Measurements from ENCODE around the gene ANKRD28. TPM values are rescaled to one million over a fixed set of nuclear protein-coding genes. Genes with fewer than 3 reads are reported as not detected.

ANKRD28 gene
- total and polyA plus RNA-seq, 5 donors: 3.8 to 14.3 (median 9.5) TPM

DNA sequence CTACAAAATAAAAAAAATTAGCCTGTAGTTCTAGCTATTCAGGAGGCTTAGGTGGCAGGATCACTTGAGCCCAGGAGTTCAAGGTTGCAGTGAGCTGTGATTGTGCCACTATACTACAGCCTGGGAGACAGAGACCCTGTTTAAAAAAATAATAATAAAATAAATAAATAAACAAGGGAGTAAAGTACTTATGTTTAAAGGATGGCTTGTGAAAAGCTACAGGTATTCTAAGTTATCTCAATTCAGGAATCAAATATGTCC, 74.2 kb downstream of the ANKRD28 start:
- intact Hi-C loops (cut with DNase I): no loop called here
- no peak for DNase-seq
- Histone ChIP-seq H3K4me1 (ENCODE audit: control insufficient read depth, insufficient read depth, low read length) (no peaks in the 10 kb centered on the region), H3K27me3 (ENCODE audit: control insufficient read depth, insufficient read depth) (no peaks in the 10 kb centered on the region), H3K4me3 (ENCODE audit: low read length) (no peak overlapping the region), H3K27ac (ENCODE audit: low read length) (no peak overlapping the region), H3K9me3 (ENCODE audit: control insufficient read depth, low read length) (no peaks in the 10 kb centered on the region)
- no peak for ATAC-seq

DNA sequence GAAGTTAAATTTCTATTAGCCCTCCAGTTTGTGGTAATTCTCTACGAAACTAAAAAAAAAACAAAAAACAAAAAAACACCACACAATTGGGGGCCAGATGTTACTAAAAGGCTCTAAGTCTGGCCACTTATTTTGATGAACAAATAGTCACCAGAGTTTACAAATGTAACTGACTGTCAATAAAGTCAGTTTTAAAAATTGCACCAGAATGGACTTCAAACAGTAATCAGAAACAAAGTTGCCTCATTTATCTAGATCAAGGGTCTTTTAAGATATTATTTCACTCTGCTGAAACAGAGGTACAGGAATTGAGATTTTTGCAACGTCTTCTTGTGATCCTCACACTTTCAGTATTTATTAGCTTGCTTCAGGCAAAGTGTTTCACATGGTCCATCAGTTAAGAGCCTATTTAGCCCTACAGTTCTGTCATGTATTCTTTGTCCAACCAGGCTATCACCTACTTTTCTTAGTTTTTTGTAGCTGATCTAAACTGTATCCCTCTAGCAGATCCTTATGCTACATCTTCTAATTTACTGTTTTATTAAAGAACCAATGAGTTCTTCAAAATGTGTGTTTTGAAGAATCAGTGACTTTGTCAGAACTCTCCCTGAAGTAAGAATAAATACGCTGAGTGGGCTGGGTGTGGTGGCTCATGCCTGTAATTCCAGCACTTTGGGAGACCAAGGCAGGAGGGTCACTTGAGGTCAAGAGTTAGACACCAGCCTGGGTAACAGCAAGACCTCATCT, 74.7 kb downstream of the ANKRD28 start:
- Histone ChIP-seq H3K27me3 (ENCODE audit: control insufficient read depth, insufficient read depth) (no peaks in the 10 kb centered on the region), H3K4me1 (ENCODE audit: control insufficient read depth, insufficient read depth, low read length) (no peaks in the 10 kb centered on the region), H3K4me3 (ENCODE audit: low read length) (no peak overlapping the region), H3K27ac (ENCODE audit: low read length) (no peak overlapping the region), H3K9me3 (ENCODE audit: control insufficient read depth, low read length) (no peaks in the 10 kb centered on the region)
- intact Hi-C loops (cut with DNase I): no loop called here
- no peak for DNase-seq
- no peak for ATAC-seq
- 63% methylated on average over 3 of the region's 3 CpGs for WGBS

DNA sequence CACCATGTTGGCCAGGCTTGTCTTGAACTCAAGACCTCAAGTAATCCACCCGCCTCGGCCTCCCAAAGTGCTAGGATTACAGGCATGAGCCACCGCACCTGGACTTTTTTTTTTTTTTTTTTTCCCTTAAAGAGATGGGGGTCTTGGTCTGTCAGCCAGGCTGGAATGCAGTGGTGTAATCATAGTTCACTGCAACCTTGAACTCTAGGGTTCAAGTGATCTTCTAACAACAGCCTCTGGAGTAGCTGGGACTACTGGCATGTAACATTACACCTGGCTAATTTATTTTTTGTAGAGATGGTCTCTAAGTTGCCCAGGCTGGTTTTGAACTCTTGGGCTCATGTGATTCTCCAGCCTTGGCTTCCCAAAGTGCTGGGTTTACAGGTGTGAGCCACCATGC, 81.6 kb downstream of the ANKRD28 start:
- ATAC-seq (no peak), DNase-seq (no peak)
- Histone ChIP-seq H3K27ac (ENCODE audit: low read length) (no peak overlapping the region), H3K27me3 (ENCODE audit: control insufficient read depth, insufficient read depth) (no peaks in the 10 kb centered on the region), H3K4me1 (ENCODE audit: control insufficient read depth, insufficient read depth, low read length) (no peaks in the 10 kb centered on the region), H3K9me3 (ENCODE audit: control insufficient read depth, low read length) (no peaks in the 10 kb centered on the region), H3K4me3 (ENCODE audit: low read length) (no peak overlapping the region)
- WGBS: 93% methylated on average over 3 of the region's 3 CpGs
- intact Hi-C loops (cut with DNase I): no loop called here

DNA sequence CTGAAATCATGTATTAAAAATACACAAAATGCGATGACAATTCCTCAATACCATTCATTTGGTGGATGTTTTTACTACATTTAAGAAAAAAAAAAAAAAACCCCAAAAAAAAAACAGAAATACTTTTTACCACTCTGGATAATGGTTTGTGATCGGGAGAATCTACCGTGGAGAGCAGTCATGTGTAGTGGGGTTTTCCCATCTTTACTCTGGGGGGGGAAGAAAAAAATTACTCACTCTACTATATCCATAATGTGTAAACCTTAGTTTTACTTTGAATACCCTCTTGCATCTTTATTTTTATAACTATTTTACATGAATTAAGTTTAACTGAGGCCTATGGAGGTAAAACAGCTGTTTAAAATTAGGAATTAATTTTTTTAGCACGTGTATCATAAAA, 83.3 kb downstream of the ANKRD28 start:
- Histone ChIP-seq H3K9me3 (ENCODE audit: control insufficient read depth, low read length) (no peaks in the 10 kb centered on the region), H3K4me3 (ENCODE audit: low read length) (no peak overlapping the region), H3K4me1 (ENCODE audit: control insufficient read depth, insufficient read depth, low read length) (no peaks in the 10 kb centered on the region), H3K27ac (ENCODE audit: low read length) (no peak overlapping the region), H3K27me3 (ENCODE audit: control insufficient read depth, insufficient read depth) (no peaks in the 10 kb centered on the region)
- intact Hi-C loops (cut with DNase I): no loop called here
- no peak for DNase-seq
- WGBS: 92% methylated on average over 4 of the region's 4 CpGs
- ATAC-seq: no peak

DNA sequence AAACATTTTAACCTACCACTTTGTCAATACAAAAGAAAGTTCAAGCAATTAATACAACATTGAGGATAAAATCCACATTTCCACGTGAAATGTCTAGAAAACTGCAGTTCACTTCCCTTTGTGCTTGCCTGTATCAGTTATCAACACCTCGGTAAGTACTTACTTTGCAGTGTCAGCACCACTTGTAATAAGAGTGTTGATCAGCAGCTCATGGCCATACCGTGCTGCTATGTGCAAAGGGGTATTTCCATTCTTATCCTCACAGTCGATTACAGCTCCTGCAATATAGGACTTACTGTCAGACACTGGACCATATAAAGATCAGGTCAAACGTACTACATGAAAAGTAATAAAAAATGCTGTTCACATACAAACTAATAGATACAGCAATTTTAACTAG, 84.4 kb downstream of the ANKRD28 start:
- H3K27ac ChIP-seq (ENCODE audit: low read length): no peak overlapping the region
- no peaks in the 10 kb centered on the region for H3K9me3 ChIP-seq (ENCODE audit: control insufficient read depth, low read length)
- 51% methylated on average over 5 of the region's 5 CpGs for WGBS
- no peak overlapping the region for H3K4me3 ChIP-seq (ENCODE audit: low read length)
- H3K4me1 ChIP-seq (ENCODE audit: control insufficient read depth, insufficient read depth, low read length): no peaks in the 10 kb centered on the region
- intact Hi-C loops (cut with DNase I): no loop called here
- DNase-seq (no peak), ATAC-seq (no peak)
- no peaks in the 10 kb centered on the region for H3K27me3 ChIP-seq (ENCODE audit: control insufficient read depth, insufficient read depth)

DNA sequence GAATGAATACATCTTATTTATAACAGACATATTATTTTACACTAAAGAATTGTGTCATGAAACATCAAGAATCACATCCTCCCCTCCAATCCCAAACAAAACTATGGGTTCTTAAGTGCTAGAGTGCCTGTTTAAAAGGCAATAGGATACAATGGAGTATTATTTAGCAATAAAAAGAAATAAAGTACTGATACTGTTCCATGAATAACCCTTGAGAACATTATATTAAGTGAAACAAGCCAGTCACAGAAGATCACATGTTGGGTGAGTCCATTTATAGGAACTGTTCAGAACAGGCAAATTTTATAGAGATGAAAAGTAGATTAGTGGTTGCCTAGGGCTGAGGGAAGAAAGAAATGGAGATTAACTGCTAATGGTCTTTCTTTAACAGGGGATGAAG, 86.5 kb downstream of the ANKRD28 start:
- no peaks in the 10 kb centered on the region for H3K9me3 ChIP-seq (ENCODE audit: control insufficient read depth, low read length)
- no peaks in the 10 kb centered on the region for H3K4me1 ChIP-seq (ENCODE audit: control insufficient read depth, insufficient read depth, low read length)
- no peak overlapping the region for H3K4me3 ChIP-seq (ENCODE audit: low read length)
- H3K27me3 ChIP-seq (ENCODE audit: control insufficient read depth, insufficient read depth): no peaks in the 10 kb centered on the region
- no peak for ATAC-seq
- no peak for DNase-seq
- intact Hi-C loops (cut with DNase I): no loop called here
- H3K27ac ChIP-seq (ENCODE audit: low read length): no peak overlapping the region

DNA sequence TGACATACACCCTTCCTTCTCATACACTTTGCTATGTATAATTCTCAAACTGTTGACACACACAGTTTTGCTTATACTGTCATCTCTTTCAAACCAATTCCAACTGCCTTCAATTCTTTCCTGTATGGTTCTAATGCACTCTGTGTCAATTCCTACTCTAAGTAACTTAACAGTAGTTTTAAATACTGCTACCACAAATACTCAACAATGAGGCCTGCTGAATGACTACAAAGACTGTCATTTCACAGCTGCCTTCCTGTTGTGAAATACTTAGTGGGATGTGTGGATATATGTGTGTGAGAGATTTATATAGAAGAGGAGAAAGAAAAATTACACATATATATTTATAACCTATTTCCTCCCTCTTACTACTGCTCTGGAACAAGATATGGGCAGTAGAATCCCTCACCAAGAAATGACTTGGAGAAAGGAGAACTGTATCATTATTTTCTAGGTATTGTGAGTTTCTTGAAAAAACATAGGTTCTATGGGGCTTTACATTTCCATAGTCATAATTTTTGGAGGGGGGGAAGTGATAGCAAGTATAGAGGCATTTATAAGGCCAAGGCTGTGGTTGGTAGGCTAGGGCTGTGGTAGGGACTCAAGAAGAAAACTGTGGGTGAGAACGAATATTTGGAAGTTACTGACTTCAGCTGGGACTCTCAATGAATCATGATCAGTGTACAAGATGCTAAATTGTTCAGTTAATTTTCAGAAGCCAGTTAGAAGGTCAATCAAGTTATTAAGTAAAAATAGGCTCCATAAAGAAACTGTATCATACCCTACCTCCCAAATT, 88.7 kb downstream of the ANKRD28 start:
- Histone ChIP-seq H3K9me3 (ENCODE audit: control insufficient read depth, low read length) (no peaks in the 10 kb centered on the region), H3K27me3 (ENCODE audit: control insufficient read depth, insufficient read depth) (no peaks in the 10 kb centered on the region), H3K27ac (ENCODE audit: low read length) (no peak overlapping the region), H3K4me3 (ENCODE audit: low read length) (no peak overlapping the region), H3K4me1 (ENCODE audit: control insufficient read depth, insufficient read depth, low read length) (no peaks in the 10 kb centered on the region)
- ATAC-seq: no peak
- DNase-seq: no peak
- intact Hi-C loops (cut with DNase I): no loop called here
- 87% methylated on average over 1 of the region's 1 CpG for WGBS

DNA sequence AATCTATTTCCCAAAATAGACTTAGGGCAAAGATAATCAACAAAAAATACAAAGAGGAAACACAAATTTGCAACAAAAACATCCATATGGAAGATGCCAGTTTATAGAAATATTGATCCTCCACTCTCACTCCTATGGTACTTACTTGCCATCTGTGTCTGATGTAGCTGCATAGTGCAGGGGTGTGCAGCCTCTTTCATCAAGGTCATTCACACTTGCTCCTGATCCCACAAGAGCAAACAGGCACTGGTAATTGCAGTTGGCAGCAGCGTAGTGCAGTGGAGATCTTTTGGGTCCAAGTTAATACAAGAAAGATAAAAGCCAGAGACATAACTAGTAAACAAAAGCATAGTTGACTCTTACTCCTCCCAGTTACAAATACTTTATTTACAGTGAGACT, 90.0 kb downstream of the ANKRD28 start:
- intact Hi-C loops (cut with DNase I): no loop called here
- ATAC-seq: no peak
- no peak for DNase-seq
- WGBS: 67% methylated on average over 1 of the region's 1 CpG
- no peaks in the 10 kb centered on the region for H3K9me3 ChIP-seq (ENCODE audit: control insufficient read depth, low read length)
- H3K4me3 ChIP-seq (ENCODE audit: low read length): no peak overlapping the region
- no peak overlapping the region for H3K27ac ChIP-seq (ENCODE audit: low read length)
- H3K27me3 ChIP-seq (ENCODE audit: control insufficient read depth, insufficient read depth): no peaks in the 10 kb centered on the region
- H3K4me1 ChIP-seq (ENCODE audit: control insufficient read depth, insufficient read depth, low read length): no peaks in the 10 kb centered on the region

DNA sequence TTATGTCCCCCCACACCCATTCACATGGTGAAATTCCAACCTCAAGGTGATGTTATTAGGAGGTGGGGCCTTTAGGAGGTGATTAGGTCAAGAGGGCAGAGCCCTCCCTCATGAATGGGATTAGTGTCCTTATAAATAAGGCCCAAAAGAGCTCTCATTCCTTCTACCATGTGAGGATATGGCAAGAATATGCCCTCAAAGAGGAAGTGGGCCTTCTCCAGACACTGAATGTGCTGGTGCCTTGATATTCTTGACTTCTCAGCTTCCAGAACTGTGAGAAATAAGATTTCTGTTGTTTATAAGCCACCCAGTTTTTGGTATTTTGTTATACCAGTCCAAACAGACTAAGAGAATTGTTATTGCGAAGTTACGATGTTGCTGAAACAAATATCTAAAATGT, 94.4 kb downstream of the ANKRD28 start:
- H3K9me3 ChIP-seq (ENCODE audit: control insufficient read depth, low read length): no peaks in the 10 kb centered on the region
- no peak overlapping the region for H3K27ac ChIP-seq (ENCODE audit: low read length)
- intact Hi-C loops (cut with DNase I): no loop called here
- no peaks in the 10 kb centered on the region for H3K27me3 ChIP-seq (ENCODE audit: control insufficient read depth, insufficient read depth)
- WGBS: 98% methylated on average over 2 of the region's 2 CpGs
- ATAC-seq: no peak
- H3K4me1 ChIP-seq (ENCODE audit: control insufficient read depth, insufficient read depth, low read length): no peaks in the 10 kb centered on the region
- DNase-seq: no peak
- no peak overlapping the region for H3K4me3 ChIP-seq (ENCODE audit: low read length)

DNA sequence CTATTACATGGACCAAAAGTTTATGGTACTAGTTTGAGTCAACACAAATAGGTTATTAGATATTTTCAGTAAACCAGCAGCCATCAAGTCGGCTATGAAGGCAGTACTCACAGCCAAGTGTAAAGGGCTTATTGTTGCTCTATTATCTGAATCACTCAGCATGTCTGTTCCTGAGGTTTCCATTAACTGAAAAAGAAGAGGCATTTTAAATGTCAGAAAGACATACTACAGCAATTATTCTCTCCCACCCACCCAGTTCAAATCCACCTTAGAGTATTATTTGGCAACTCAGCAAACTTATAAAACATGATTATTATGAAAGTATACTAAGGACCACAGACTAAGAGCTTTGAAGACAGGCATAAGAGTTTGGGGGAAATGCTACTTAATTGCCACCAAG, 103.2 kb downstream of the ANKRD28 start:
- ATAC-seq (no peak), DNase-seq (no peak)
- intact Hi-C loops (cut with DNase I): no loop called here
- 59% methylated on average over 1 of the region's 1 CpG for WGBS
- Histone ChIP-seq H3K9me3 (ENCODE audit: control insufficient read depth, low read length) (no peaks in the 10 kb centered on the region), H3K4me1 (ENCODE audit: control insufficient read depth, insufficient read depth, low read length) (no peaks in the 10 kb centered on the region), H3K27ac (ENCODE audit: low read length) (no peak overlapping the region), H3K4me3 (ENCODE audit: low read length) (no peak overlapping the region), H3K27me3 (ENCODE audit: control insufficient read depth, insufficient read depth) (no peaks in the 10 kb centered on the region)

DNA sequence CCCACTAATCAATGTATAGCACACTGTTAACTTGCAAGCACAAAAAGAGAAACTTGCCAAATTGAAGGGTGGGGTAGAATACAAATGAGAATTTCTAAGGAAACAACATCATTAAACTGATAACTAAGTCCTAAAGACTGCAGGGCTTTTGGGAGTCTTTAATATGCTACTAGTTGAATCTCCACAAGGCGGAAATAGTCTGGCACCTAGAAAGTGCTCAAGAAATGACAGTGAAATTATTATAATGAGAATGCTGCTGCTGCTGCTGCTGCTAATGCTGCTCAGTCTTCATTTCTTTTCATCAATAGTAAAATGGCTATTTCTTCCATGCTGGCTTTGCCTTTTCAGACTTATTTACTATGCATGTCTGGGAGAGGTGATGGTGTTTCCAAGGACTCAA, 104.4 kb downstream of the ANKRD28 start:
- DNase-seq (no peak), ATAC-seq (no peak)
- Histone ChIP-seq H3K4me3 (ENCODE audit: low read length) (no peak overlapping the region), H3K27me3 (ENCODE audit: control insufficient read depth, insufficient read depth) (no peaks in the 10 kb centered on the region), H3K9me3 (ENCODE audit: control insufficient read depth, low read length) (no peaks in the 10 kb centered on the region), H3K4me1 (ENCODE audit: control insufficient read depth, insufficient read depth, low read length) (no peaks in the 10 kb centered on the region), H3K27ac (ENCODE audit: low read length) (no peak overlapping the region)
- 0% methylated on average over 1 of the region's 1 CpG for WGBS
- intact Hi-C loops (cut with DNase I): no loop called here

DNA sequence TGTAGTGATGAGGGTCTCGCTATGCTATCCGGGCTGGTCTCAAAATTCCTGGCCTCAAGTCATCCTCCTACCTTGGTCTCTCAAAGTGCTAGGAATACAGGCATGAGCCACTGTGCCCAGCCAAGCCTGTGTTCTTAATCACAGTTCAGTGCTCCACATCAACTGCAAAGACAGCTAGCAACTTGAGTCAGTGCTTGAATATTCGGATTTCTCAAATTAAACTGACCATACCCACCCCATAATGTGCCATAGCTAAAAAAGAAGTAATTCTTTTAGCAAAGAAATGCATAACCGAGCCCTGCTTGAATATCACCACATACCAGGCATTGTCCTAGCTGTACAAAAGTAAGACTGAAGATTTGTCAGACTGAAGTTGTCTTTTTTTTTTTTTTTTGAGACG, 107.0 kb downstream of the ANKRD28 start:
- H3K4me1 ChIP-seq (ENCODE audit: control insufficient read depth, insufficient read depth, low read length): no peaks in the 10 kb centered on the region
- intact Hi-C loops (cut with DNase I): no loop called here
- no peak overlapping the region for H3K27ac ChIP-seq (ENCODE audit: low read length)
- no peaks in the 10 kb centered on the region for H3K27me3 ChIP-seq (ENCODE audit: control insufficient read depth, insufficient read depth)
- 97% methylated on average over 5 of the region's 5 CpGs for WGBS
- ATAC-seq (no peak), DNase-seq (no peak)
- no peaks in the 10 kb centered on the region for H3K9me3 ChIP-seq (ENCODE audit: control insufficient read depth, low read length)
- no peak overlapping the region for H3K4me3 ChIP-seq (ENCODE audit: low read length)

Data from right cardiac atrium (tissue), 5 donors.